Panc1 (cell line): ENCODE data around the gene DHCR7. TPM values are rescaled to one million over a fixed set of nuclear protein-coding genes. Genes with fewer than 3 reads are reported as not detected.

Source experiments
- ATAC-seq: fragments of 200-7000 bp; cut with Tn5 transposase; 2 replicates; pipeline ENCODE4 v1.9.1; 2020; ENCODE audit warnings: mild to moderate bottlenecking, moderate library complexity
- BruUV-seq: library from RNA; stranded (reverse); fragments of 400-500 nt; replicated peaks from 2 replicates; lab custom pipeline; 2021; lab: Mats Ljungman, UMichigan
- CTCF ChIA-PET: fragments of 300-600 bp; sonication (Branson Sonifier 250); formaldehyde crosslinking; loops from one replicate; lab custom pipeline; 2022; ENCODE audit warnings: antibody characterized with exemption; lab: Charles Lee
- POLR2A ChIA-PET: fragments of 300-600 bp; sonication (Branson Sonifier 250); formaldehyde crosslinking; loops from one replicate; lab custom pipeline; 2022; ENCODE audit warnings: antibody characterized with exemption; lab: Charles Lee
- DNase-seq: peaks from one replicate; pipeline ENCODE4 v3.0.0-alpha.2; 2010; ENCODE audit warnings: low read depth, low spot score
- H3K27ac ChIP-seq: 2 replicates; pipeline ENCODE4 v1.5.1; 2011; ENCODE audit warnings: mild to moderate bottlenecking, low read length, inconsistent platforms
- H3K27me3 ChIP-seq: fragments of 200-500 bp; sonication (Bioruptor generic); 2 replicates; pipeline ENCODE4 v1.6.0; 2014; ENCODE audit warnings: low read length, inconsistent platforms; ENCODE audit not compliant: control insufficient read depth, insufficient read depth
- H3K36me3 ChIP-seq: fragments of 200-500 bp; sonication (Bioruptor generic); 2 replicates; pipeline ENCODE4 v1.5.1; 2014; ENCODE audit warnings: inconsistent platforms, mild to moderate bottlenecking, low read length, moderate library complexity; ENCODE audit not compliant: control insufficient read depth, insufficient read depth
- H3K4me1 ChIP-seq: 2 replicates; pipeline ENCODE4 v1.5.1; 2011; ENCODE audit warnings: inconsistent platforms, mild to moderate bottlenecking, low read length, moderate library complexity; ENCODE audit not compliant: control insufficient read depth, insufficient read depth
- H3K4me3 ChIP-seq, 2 experiments: 2 replicates each; pipeline ENCODE4 v1.5.1; 2011 to 2012; ENCODE audit warnings: low read depth in 2 of 2, low read length in 2 of 2, mild to moderate bottlenecking in 2 of 2, inconsistent platforms in 1 of 2, moderate library complexity in 1 of 2
- H3K9me3 ChIP-seq: fragments of 200-500 bp; sonication (Bioruptor generic); 2 replicates; pipeline ENCODE4 v1.5.1; 2014; ENCODE audit warnings: low read depth, mild to moderate bottlenecking, inconsistent platforms, low read length, moderate library complexity; ENCODE audit not compliant: control insufficient read depth, insufficient read depth
- POLR2AphosphoS5 ChIP-seq: IDR thresholded peaks from 2 replicates; pipeline ENCODE4 v1.6.1; 2012; ENCODE audit warnings: mild to moderate bottlenecking, low read depth, low read length, moderate library complexity
- SIN3A ChIP-seq: IDR thresholded peaks from 2 replicates; pipeline ENCODE4 v1.6.1; 2012; ENCODE audit warnings: low read depth, mild to moderate bottlenecking, low read length, moderate library complexity, borderline replicate concordance; ENCODE audit not compliant: insufficient read depth
- TCF7L2 ChIP-seq: IDR thresholded peaks from 2 replicates; pipeline ENCODE4 v1.6.1; 2011; ENCODE audit warnings: mild to moderate bottlenecking, low read depth, low read length, inconsistent platforms
- in situ Hi-C: cut with HindIII; loops from 2 replicates; pipeline ENCODE4 v1.10.0; 2016; ENCODE audit warnings: low sequenced_read_pairs, low pct_unique_long_range_greater_than_20kb
- intact Hi-C: fragments of 100-400 bp; cut with micrococcal nuclease; formaldehyde crosslinking; loops from one replicate; pipeline ENCODE4 v1.10.0; 2022; ENCODE audit not compliant: unreplicated experiment
- total RNA-seq: library from RNA; stranded (reverse); gene quantifications from one replicate; pipeline ENCODE4 v1.2.1, GENCODE V29; 2021; ENCODE audit not compliant: unreplicated experiment
- TF ChIP-seq, protein P1 (sequence below): fragments of 450-650 bp; IDR thresholded peaks from 2 replicates; pipeline ENCODE4 v1.5.1; 2017; ENCODE audit warnings: mild to moderate bottlenecking
- TF ChIP-seq, protein P2 (sequence below), 2 experiments: IDR thresholded peaks; 2 replicates each; pipeline ENCODE4 v1.6.1; 2011 to 2012; ENCODE audit warnings: low read depth in 2 of 2, control low read depth in 1 of 2, low read length in 1 of 2, mild to moderate bottlenecking in 1 of 2, moderate library complexity in 1 of 2; ENCODE audit not compliant: insufficient read depth in 1 of 2

Gene DHCR7
- total RNA-seq, 1 experiment from 2014 or later: 356 TPM

DNA sequence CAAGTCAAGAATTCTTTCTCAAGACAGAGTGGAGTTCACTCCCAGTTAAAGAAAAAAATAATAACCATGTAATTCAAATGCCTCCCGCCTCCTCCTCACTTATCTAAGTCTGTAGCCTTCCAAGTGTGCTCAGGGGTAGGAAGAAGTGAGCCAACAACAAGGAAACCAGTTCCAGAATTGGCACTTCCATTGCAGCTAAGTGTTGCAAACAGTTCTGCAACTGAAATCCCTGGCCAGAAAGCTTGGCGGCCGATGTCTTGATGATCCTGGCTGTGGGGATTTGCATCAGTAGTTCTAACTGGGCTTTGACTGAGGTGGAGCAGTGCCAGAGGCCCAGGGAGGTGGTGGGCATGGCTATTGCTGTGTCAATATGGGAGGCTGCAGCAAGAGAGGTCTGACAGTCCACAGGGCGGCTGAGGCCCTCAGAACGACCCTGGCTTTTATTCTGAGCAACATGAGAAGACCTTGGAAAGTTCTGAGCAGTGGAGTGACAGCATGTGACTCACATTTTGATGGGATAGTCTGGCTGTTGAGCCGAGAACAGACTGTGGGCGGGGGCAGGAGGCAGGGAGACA lies 19.2 kb downstream of the DHCR7 start:
- in situ Hi-C loops (no loop called here), intact Hi-C loops (no loop called here)
- ChIA-PET POLR2A (no interaction called here), CTCF (interaction anchor here (0.6 kb wide), 1 partner anchor 15 kb away, joined by 4 read pairs; no protein-coding TSS in a partner anchor)
- BruUV-seq: no TSS peak
- TF ChIP-seq SIN3A (no peak), POLR2AphosphoS5 (no peak), TCF7L2 (no peak)
- TF ChIP-seq, protein P1, sequence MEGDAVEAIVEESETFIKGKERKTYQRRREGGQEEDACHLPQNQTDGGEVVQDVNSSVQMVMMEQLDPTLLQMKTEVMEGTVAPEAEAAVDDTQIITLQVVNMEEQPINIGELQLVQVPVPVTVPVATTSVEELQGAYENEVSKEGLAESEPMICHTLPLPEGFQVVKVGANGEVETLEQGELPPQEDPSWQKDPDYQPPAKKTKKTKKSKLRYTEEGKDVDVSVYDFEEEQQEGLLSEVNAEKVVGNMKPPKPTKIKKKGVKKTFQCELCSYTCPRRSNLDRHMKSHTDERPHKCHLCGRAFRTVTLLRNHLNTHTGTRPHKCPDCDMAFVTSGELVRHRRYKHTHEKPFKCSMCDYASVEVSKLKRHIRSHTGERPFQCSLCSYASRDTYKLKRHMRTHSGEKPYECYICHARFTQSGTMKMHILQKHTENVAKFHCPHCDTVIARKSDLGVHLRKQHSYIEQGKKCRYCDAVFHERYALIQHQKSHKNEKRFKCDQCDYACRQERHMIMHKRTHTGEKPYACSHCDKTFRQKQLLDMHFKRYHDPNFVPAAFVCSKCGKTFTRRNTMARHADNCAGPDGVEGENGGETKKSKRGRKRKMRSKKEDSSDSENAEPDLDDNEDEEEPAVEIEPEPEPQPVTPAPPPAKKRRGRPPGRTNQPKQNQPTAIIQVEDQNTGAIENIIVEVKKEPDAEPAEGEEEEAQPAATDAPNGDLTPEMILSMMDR: no peak
- TF ChIP-seq, protein P2, sequence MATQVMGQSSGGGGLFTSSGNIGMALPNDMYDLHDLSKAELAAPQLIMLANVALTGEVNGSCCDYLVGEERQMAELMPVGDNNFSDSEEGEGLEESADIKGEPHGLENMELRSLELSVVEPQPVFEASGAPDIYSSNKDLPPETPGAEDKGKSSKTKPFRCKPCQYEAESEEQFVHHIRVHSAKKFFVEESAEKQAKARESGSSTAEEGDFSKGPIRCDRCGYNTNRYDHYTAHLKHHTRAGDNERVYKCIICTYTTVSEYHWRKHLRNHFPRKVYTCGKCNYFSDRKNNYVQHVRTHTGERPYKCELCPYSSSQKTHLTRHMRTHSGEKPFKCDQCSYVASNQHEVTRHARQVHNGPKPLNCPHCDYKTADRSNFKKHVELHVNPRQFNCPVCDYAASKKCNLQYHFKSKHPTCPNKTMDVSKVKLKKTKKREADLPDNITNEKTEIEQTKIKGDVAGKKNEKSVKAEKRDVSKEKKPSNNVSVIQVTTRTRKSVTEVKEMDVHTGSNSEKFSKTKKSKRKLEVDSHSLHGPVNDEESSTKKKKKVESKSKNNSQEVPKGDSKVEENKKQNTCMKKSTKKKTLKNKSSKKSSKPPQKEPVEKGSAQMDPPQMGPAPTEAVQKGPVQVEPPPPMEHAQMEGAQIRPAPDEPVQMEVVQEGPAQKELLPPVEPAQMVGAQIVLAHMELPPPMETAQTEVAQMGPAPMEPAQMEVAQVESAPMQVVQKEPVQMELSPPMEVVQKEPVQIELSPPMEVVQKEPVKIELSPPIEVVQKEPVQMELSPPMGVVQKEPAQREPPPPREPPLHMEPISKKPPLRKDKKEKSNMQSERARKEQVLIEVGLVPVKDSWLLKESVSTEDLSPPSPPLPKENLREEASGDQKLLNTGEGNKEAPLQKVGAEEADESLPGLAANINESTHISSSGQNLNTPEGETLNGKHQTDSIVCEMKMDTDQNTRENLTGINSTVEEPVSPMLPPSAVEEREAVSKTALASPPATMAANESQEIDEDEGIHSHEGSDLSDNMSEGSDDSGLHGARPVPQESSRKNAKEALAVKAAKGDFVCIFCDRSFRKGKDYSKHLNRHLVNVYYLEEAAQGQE (IDR thresholded peaks at IDR 0.05; ENCODE audit: insufficient read depth in 1 of 2, low read depth in 2 of 2, low read length in 1 of 2): no peak
- Histone ChIP-seq H3K9me3 (no peaks in the 10 kb centered on the region), H3K27me3 (0 out of 2 replicates have a peak, but pooled peaks cover 2% of the 10 kb centered on the region), H3K4me1 (0 out of 2 replicates have a peak, but pooled peaks cover 4% of the 10 kb centered on the region), H3K4me3 (no peak overlapping the region), H3K27ac (no peak overlapping the region), H3K36me3 (no peaks in the 10 kb centered on the region)
- ATAC-seq (no peak), DNase-seq (no peak)

DNA sequence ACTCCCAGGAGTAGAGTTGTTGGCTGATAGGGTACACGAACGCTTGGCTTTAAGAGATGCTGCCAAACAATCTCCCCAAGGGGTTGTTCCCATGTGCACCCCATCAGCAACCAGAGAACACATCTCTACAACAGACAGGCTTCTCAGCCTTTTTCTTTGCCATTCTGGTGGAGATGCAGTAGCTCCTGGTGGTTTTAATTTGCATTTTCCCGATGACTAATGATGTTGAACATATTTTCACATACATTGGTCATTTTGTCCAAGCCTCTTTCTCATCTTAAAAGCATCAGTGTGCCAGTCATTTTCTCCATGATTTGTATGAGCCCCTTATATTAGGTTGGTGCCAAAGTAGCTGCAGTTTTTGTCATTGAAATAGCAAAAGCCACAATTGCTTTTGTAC lies 21.8 kb downstream of the DHCR7 start:
- ChIA-PET POLR2A (no interaction called here), CTCF (interaction anchor here (0.6 kb wide), 1 partner anchor 306 kb away, joined by 6 read pairs; no protein-coding TSS in a partner anchor)
- Histone ChIP-seq H3K36me3 (no peaks in the 10 kb centered on the region), H3K4me1 (0 out of 2 replicates have a peak, but pooled peaks cover 4% of the 10 kb centered on the region), H3K27ac (no peak overlapping the region), H3K27me3 (0 out of 2 replicates have a peak, but pooled peaks cover 2% of the 10 kb centered on the region), H3K9me3 (no peaks in the 10 kb centered on the region), H3K4me3 (no peak overlapping the region)
- intact Hi-C loops (no loop called here), in situ Hi-C loops (no loop called here)
- TF ChIP-seq, protein P2 (IDR thresholded peaks at IDR 0.05; ENCODE audit: insufficient read depth in 1 of 2, low read depth in 2 of 2, low read length in 1 of 2): no peak
- TF ChIP-seq, protein P1: no peak
- TF ChIP-seq SIN3A: no peak
- no peak for TF ChIP-seq TCF7L2
- no peak for TF ChIP-seq POLR2AphosphoS5
- no TSS peak for BruUV-seq
- no peak for ATAC-seq
- DNase-seq: no peak
